HepG2 (cell line): Measurements from ENCODE around the gene SHFL. TPM values are rescaled to one million over a fixed set of nuclear protein-coding genes. Genes with fewer than 3 reads are reported as not detected.

ENCODE experiments used
- CENPBD1 ChIP-seq: sonication (generic); formaldehyde crosslinking; IDR thresholded peaks from 2 replicates; pipeline ENCODE4 v1.8.0; 2022; ENCODE audit warnings: missing genetic modification reagents, low read depth, mild to moderate bottlenecking, borderline replicate concordance
- CREB1 ChIP-seq, 2 experiments: fragments of 450-650 bp in 1 of 2; IDR thresholded peaks; 2 replicates each; pipeline ENCODE4 v1.6.1; 2016 to 2017; ENCODE audit warnings: control low read depth in 1 of 2, mild to moderate bottlenecking in 1 of 2, missing compliant biosample characterization in 1 of 2, missing genetic modification characterization in 1 of 2
- GATAD2A ChIP-seq: IDR thresholded peaks from 2 replicates; pipeline ENCODE4 v1.6.1; 2016
- HNF1B ChIP-seq: sonication (generic); formaldehyde crosslinking; IDR thresholded peaks from 2 replicates; pipeline ENCODE4 v1.5.1; 2020; ENCODE audit warnings: mild to moderate bottlenecking, moderate library complexity, missing genetic modification reagents
- KDM2A ChIP-seq: sonication (generic); formaldehyde crosslinking; IDR thresholded peaks from 2 replicates; pipeline ENCODE4 v1.4.0; 2020; ENCODE audit warnings: low read depth, missing genetic modification reagents, borderline replicate concordance
- NR2F1 ChIP-seq, 2 experiments: fragments of 450-650 bp in 1 of 2; formaldehyde crosslinking in 1 of 2; IDR thresholded peaks; 2 replicates each; pipeline versions ENCODE4 v1.5.0 to v1.6.1; 2016 to 2020; ENCODE audit warnings: mild to moderate bottlenecking in 1 of 2, missing compliant biosample characterization in 1 of 2, missing genetic modification reagents in 1 of 2, moderate library complexity in 1 of 2
- POLR2AphosphoS2 ChIP-seq: IDR thresholded peaks from 2 replicates; pipeline ENCODE4 v1.6.1; 2011; ENCODE audit warnings: low read depth, low read length, improper control_type of control experiment
- XBP1 ChIP-seq: sonication (generic); formaldehyde crosslinking; IDR thresholded peaks from 2 replicates; pipeline ENCODE4 v1.5.0; 2020; ENCODE audit warnings: missing genetic modification reagents
- ZNF101 ChIP-seq: sonication (generic); formaldehyde crosslinking; IDR thresholded peaks from 2 replicates; pipeline ENCODE4 v1.4.0; 2020; ENCODE audit warnings: mild to moderate bottlenecking, low read depth, missing genetic modification reagents, borderline replicate concordance
- ZNF282 ChIP-seq: fragments of 450-650 bp; IDR thresholded peaks from 2 replicates; pipeline ENCODE4 v1.6.1; 2018; ENCODE audit not compliant: partially characterized antibody
- ZNF331 ChIP-seq: sonication (generic); formaldehyde crosslinking; IDR thresholded peaks from 2 replicates; pipeline ENCODE4 v1.4.0; 2020; ENCODE audit warnings: missing genetic modification reagents
- ZNF547 ChIP-seq: sonication (generic); formaldehyde crosslinking; IDR thresholded peaks from 2 replicates; pipeline ENCODE4 v1.5.1; 2020; ENCODE audit warnings: mild to moderate bottlenecking, missing genetic modification reagents
- ZNF687 ChIP-seq: sonication (generic); formaldehyde crosslinking; IDR thresholded peaks from 2 replicates; pipeline ENCODE4 v1.5.1; 2020; ENCODE audit warnings: mild to moderate bottlenecking, missing genetic modification reagents, moderate library complexity
- ZNF775 ChIP-seq: sonication (generic); formaldehyde crosslinking; IDR thresholded peaks from 2 replicates; pipeline ENCODE4 v1.4.0; 2020; ENCODE audit warnings: missing genetic modification reagents, mild to moderate bottlenecking, moderate library complexity, borderline replicate concordance
- ZNF800 ChIP-seq: sonication (generic); formaldehyde crosslinking; IDR thresholded peaks from 2 replicates; pipeline ENCODE4 v1.4.0; 2020; ENCODE audit warnings: missing genetic modification reagents
- ZNF850 ChIP-seq: sonication (generic); formaldehyde crosslinking; conservative IDR thresholded peaks from 2 replicates; pipeline ENCODE4 v1.9.0; 2021; ENCODE audit warnings: mild to moderate bottlenecking, missing genetic modification reagents
- ZSCAN9 ChIP-seq: IDR thresholded peaks from 2 replicates; pipeline ENCODE4 v1.6.1; 2016; ENCODE audit warnings: borderline replicate concordance
- polyA plus RNA-seq, 8 experiments: library from polyadenylated mRNA; depleted of rRNA in 3 of 8; stranded (reverse) in 7 of 8; unstranded in 1 of 8; fragments of >200 nt; fragmentation: Illumina TruSeq in 4 of 8; extraction: Trizol in 4 of 8; gene quantifications; 2 replicates each; pipeline versions ENCODE4 v1.2.1 to v1.2.3, GENCODE V29; 2011 to 2016; ENCODE audit warnings: low read depth in 4 of 8, missing spikeins in 1 of 8, mixed read lengths in 1 of 8; ENCODE audit not compliant: insufficient read depth in 1 of 8
- total RNA-seq, 5 experiments: library from RNA; depleted of rRNA; stranded (reverse); fragments of >200 nt; fragmentation: Illumina TruSeq; extraction: Trizol; gene quantifications; 2 replicates each; pipeline ENCODE4 v1.2.3, GENCODE V29; 2016; ENCODE audit warnings: low read depth in 1 of 5
- TF ChIP-seq, protein P1 (sequence below), 2 experiments: sonication (generic) in 1 of 2; formaldehyde crosslinking in 1 of 2; IDR thresholded peaks; 2 replicates each; pipeline versions ENCODE4 v1.5.1 to v1.6.1; 2011 to 2020; ENCODE audit warnings: borderline replicate concordance in 1 of 2, low read depth in 1 of 2, low read length in 1 of 2, mild to moderate bottlenecking in 1 of 2, missing genetic modification reagents in 1 of 2, moderate library complexity in 1 of 2

SHFL gene
- total and polyA plus RNA-seq, 2 of the 13 experiments (the other 11 are each of a cell fraction or from before 2014, with no cell fraction given) = 12.3 to 36.4 TPM

DNA sequence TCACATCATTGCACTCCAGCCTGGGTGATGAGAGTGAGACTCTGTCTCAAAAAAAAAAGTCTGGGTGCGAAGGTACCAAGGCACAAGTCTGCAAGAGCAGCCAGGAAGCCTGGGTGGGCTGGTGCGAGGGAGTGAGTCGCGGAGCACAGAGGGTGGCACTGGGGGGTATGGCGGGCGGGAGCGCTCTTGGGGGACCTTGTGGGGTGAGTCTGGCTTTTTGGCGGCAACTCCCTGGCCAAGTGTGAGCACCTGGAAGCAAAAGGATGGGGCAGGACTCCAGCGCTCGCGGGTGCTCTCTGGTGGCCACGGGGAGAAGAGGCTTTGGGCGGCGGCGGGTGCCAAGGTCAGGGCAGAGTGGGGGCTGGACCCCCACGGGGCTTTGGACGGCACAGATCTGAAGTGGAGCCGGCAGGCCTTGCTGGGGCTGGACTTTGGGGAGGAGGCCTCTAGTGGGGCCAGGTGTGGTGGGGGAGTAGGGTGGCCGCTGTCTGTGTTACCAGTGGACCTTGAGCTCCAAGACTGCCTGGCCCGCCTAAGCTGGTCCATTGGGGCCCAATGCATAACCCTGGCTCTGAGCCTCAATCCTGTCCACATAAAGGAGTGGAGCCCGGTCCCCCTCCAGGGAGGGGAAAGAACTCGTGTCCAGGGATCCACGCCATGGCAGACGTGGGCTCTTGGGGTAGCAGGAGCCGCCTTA lies 26.9 kb downstream of the SHFL start (continued):
- TF ChIP-seq HNF1B (CRISPR knock-in tag) = no peak
- no peak; the same call in 1 of the 2 replicates for TF ChIP-seq ZNF331 (CRISPR knock-in tag)
- TF ChIP-seq ZNF101 (CRISPR knock-in tag) = no peak
- 0 out of 4 replicates have a peak, but pooled peaks of 1 of the 2 experiments have one; percentile 11 for TF ChIP-seq NR2F1 (CRISPR knock-in tag; IDR thresholded peaks at IDR 0.05)
- TF ChIP-seq ZNF775 (CRISPR knock-in tag) = no peak
- TF ChIP-seq ZNF547 (CRISPR knock-in tag) = no peak
- no peak for TF ChIP-seq GATAD2A (CRISPR knock-in tag)
- no peak for TF ChIP-seq ZNF282
- TF ChIP-seq CREB1 (IDR thresholded peaks at IDR 0.05) = no peak
- TF ChIP-seq CREB1 (CRISPR knock-in tag; IDR thresholded peaks at IDR 0.05) = no peak
- no peak for TF ChIP-seq ZNF800 (CRISPR knock-in tag)
- peak; percentile 45 for TF ChIP-seq ZNF687 (CRISPR knock-in tag)
- no peak for TF ChIP-seq ZSCAN9
- no peak for TF ChIP-seq ZNF850 (CRISPR knock-in tag)
- no peak for TF ChIP-seq POLR2AphosphoS2
- TF ChIP-seq XBP1 (CRISPR knock-in tag) = no peak
- TF ChIP-seq, protein P1, sequence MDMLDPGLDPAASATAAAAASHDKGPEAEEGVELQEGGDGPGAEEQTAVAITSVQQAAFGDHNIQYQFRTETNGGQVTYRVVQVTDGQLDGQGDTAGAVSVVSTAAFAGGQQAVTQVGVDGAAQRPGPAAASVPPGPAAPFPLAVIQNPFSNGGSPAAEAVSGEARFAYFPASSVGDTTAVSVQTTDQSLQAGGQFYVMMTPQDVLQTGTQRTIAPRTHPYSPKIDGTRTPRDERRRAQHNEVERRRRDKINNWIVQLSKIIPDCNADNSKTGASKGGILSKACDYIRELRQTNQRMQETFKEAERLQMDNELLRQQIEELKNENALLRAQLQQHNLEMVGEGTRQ (IDR thresholded peaks at IDR 0.05; ENCODE audit: low read depth, low read length) = no peak
- TF ChIP-seq, protein P1 (CRISPR knock-in tag; IDR thresholded peaks at IDR 0.05; ENCODE audit: borderline replicate concordance) = no peak
- TF ChIP-seq CENPBD1 (CRISPR knock-in tag) = no peak
- TF ChIP-seq KDM2A = peak; percentile 92
